Type B pancreatic cell (in vitro differentiated cells): Measurements from ENCODE around the gene FPR1. TPM values are rescaled to one million over a fixed set of nuclear protein-coding genes. Genes with fewer than 3 reads are reported as not detected.

Experiments used
- DNase-seq: peaks from one replicate; pipeline ENCODE4 v3.0.0; 2021; ENCODE audit warnings: mixed read lengths; ENCODE audit not compliant: unreplicated experiment; ENCODE audit errors: extremely low spot score
- H3K27ac Mint-ChIP-seq: 2 replicates; pipeline ENCODE4 v1.8.0; 2021; ENCODE audit warnings: mild to moderate bottlenecking, mixed read lengths
- H3K27me3 Mint-ChIP-seq: 2 replicates; pipeline ENCODE4 v1.8.0; 2021; ENCODE audit warnings: mixed read lengths
- H3K36me3 Mint-ChIP-seq: 2 replicates; pipeline ENCODE4 v1.8.0; 2021; ENCODE audit warnings: mixed read lengths
- H3K4me1 Mint-ChIP-seq: one replicate; pipeline ENCODE4 v1.8.0; 2021; ENCODE audit warnings: mixed read lengths; ENCODE audit not compliant: unreplicated experiment
- H3K4me3 Mint-ChIP-seq: 2 replicates; pipeline ENCODE4 v1.8.0; 2021; ENCODE audit warnings: mild to moderate bottlenecking, mixed read lengths
- H3K9me3 Mint-ChIP-seq: 2 replicates; pipeline ENCODE4 v1.8.0; 2021; ENCODE audit warnings: mixed read lengths
- CTCF ChIP-seq: fragments of 200-600 bp; sonication (generic); conservative IDR thresholded peaks from 2 replicates; pipeline ENCODE4 v1.5.0; 2021; ENCODE audit warnings: antibody characterized with exemption, mild to moderate bottlenecking
- long read RNA-seq: library from polyadenylated mRNA; unstranded; transcript quantifications from one replicate; pipeline ENCODE4 v2.0.0, GENCODE V29; 2020
- total RNA-seq: library from RNA; stranded (reverse); gene quantifications from 2 replicates; pipeline ENCODE4 v1.2.1, GENCODE V29; 2021; ENCODE audit warnings: low replicate concordance

The FPR1 gene
- total RNA-seq = not detected in 2 replicates
- long read RNA-seq = 0 reads

GRCh38 chr19:51751655-51752054 lies at the start of gene FPR1:
TSS of gene FPR1 (minus strand) at chr19:51751878. CDS start at chr19:51746994, 4,884 bp downstream.
- Mint-ChIP-seq H3K27ac (no peak within 1 kb of the TSS), H3K27me3 (no peaks in the 10 kb centered on the region), H3K4me1 (no peaks in the 10 kb centered on the region), H3K9me3 (no peaks in the 10 kb centered on the region), H3K4me3 (no peak within 1 kb of the TSS), H3K36me3 (no peaks in the 10 kb centered on the region)
- DNase-seq = no peak
- TF ChIP-seq CTCF = no peak

GRCh38 chr19:51800473-51801244 lies 49.0 kb upstream of the FPR1 start:
- H3K27me3 Mint-ChIP-seq = no peaks in the 10 kb centered on the region
- no peaks in the 10 kb centered on the region for H3K36me3 Mint-ChIP-seq
- no peak overlapping the region for H3K4me3 Mint-ChIP-seq
- DNase-seq = no peak
- H3K27ac Mint-ChIP-seq = no peak overlapping the region
- no peaks in the 10 kb centered on the region for H3K4me1 Mint-ChIP-seq
- no peak for TF ChIP-seq CTCF
- peaks cover 4% of the 10 kb centered on the region for H3K9me3 Mint-ChIP-seq

GRCh38 chr19:51799774-51800472 lies 48.2 kb upstream of the FPR1 start:
- Mint-ChIP-seq H3K27ac (no peak overlapping the region), H3K36me3 (no peaks in the 10 kb centered on the region), H3K9me3 (peaks cover 4% of the 10 kb centered on the region), H3K4me3 (no peak overlapping the region), H3K4me1 (no peaks in the 10 kb centered on the region), H3K27me3 (no peaks in the 10 kb centered on the region)
- DNase-seq = no peak
- no peak for TF ChIP-seq CTCF

GRCh38 chr19:51799034-51799773 lies 47.5 kb upstream of the FPR1 start:
- no peaks in the 10 kb centered on the region for H3K36me3 Mint-ChIP-seq
- H3K4me3 Mint-ChIP-seq = no peak overlapping the region
- H3K27ac Mint-ChIP-seq = no peak overlapping the region
- H3K27me3 Mint-ChIP-seq = no peaks in the 10 kb centered on the region
- H3K4me1 Mint-ChIP-seq = no peaks in the 10 kb centered on the region
- no peaks in the 10 kb centered on the region for H3K9me3 Mint-ChIP-seq
- DNase-seq = no peak
- no peak for TF ChIP-seq CTCF

- H3K4me3 Mint-ChIP-seq = no peak overlapping the region
- no peak for DNase-seq
- no peaks in the 10 kb centered on the region for H3K36me3 Mint-ChIP-seq
- no peak for TF ChIP-seq CTCF
- H3K4me1 Mint-ChIP-seq = no peaks in the 10 kb centered on the region
- no peak overlapping the region for H3K27ac Mint-ChIP-seq
- no peaks in the 10 kb centered on the region for H3K9me3 Mint-ChIP-seq
- H3K27me3 Mint-ChIP-seq = no peaks in the 10 kb centered on the region
Observed at GRCh38 chr19:51798062-51798461, 46.4 kb upstream of the FPR1 start.
